Small intestine (tissue), 7 donors: ENCODE results near the gene PARVA. TPM values are rescaled to one million over a fixed set of nuclear protein-coding genes. Genes with fewer than 3 reads are reported as not detected.
A peak's percentile ranks its signal among the peaks of the same experiment; 100 is the strongest.

ENCODE experiments used
- DNase-seq, 2 donors: peaks; one replicate each; pipeline versions ENCODE4 v3.0.0 to v3.0.0-alpha.2; 2013
- FAIRE-seq: peaks from 2 replicates; lab custom pipeline; 2012; peaks lifted over from hg19 to GRCh38; lab: Jason Lieb, UNC
- H3K27ac ChIP-seq, 3 donors: one replicate each; pipeline ENCODE4 v1.5.1; 2013; ENCODE audit warnings: low read length in 2 of 3, mild to moderate bottlenecking in 2 of 3, control low read depth in 1 of 3, inconsistent platforms in 1 of 3, low read depth in 1 of 3, moderate library complexity in 1 of 3
- H3K27me3 ChIP-seq, 3 donors: one replicate each; pipeline ENCODE4 v1.6.1; 2013; ENCODE audit warnings: low read length in 3 of 3, inconsistent platforms in 1 of 3; ENCODE audit not compliant: control insufficient read depth in 3 of 3, insufficient read depth in 3 of 3
- H3K36me3 ChIP-seq, 3 donors: one replicate each; pipeline ENCODE4 v1.6.1; 2013; ENCODE audit warnings: low read length in 3 of 3, inconsistent platforms in 1 of 3, low read depth in 1 of 3, mild to moderate bottlenecking in 1 of 3, moderate library complexity in 1 of 3; ENCODE audit not compliant: control insufficient read depth in 3 of 3, insufficient read depth in 2 of 3
- H3K4me1 ChIP-seq, 3 donors: one replicate each; pipeline ENCODE4 v1.6.1; 2013; ENCODE audit warnings: low read length in 2 of 3, inconsistent platforms in 1 of 3, low read depth in 1 of 3, mild to moderate bottlenecking in 1 of 3, moderate library complexity in 1 of 3; ENCODE audit not compliant: control insufficient read depth in 3 of 3, insufficient read depth in 2 of 3
- H3K4me3 ChIP-seq, 3 donors: one replicate each; pipeline ENCODE4 v1.5.1; 2013; ENCODE audit warnings: low read length in 3 of 3, control low read depth in 1 of 3, inconsistent platforms in 1 of 3, low read depth in 1 of 3, mild to moderate bottlenecking in 1 of 3, moderate library complexity in 1 of 3
- H3K9me3 ChIP-seq, 2 donors: one replicate each; pipeline ENCODE4 v1.6.1; 2013; ENCODE audit warnings: low read depth in 1 of 2, low read length in 1 of 2; ENCODE audit not compliant: control insufficient read depth in 2 of 2, insufficient read depth in 1 of 2
- WGBS, 3 donors: extraction: QIAGEN DNeasy Blood & Tissue Kit; methylation state at CpG; one replicate each; pipeline ENCODE4 v1.1.7; 2013; 5-methylcytosine and 5-hydroxymethylcytosine counted together
- polyA plus RNA-seq, 4 donors: library from polyadenylated mRNA; stranded (reverse) in 3 of 4; unstranded in 1 of 4; fragments of 200-250 nt in 3 of 4; fragments of 120-200 nt in 1 of 4; gene quantifications; one replicate each; pipeline versions ENCODE4 v1.2.1 to v1.2.3, GENCODE V29; 2013
- donor health status: healthy with polysubstance abuse.
- donor health status: control.
- donor health status: control.
- donor health status: Bipolar disorder and iron deficiency.
- donor health status: healthy.

Gene PARVA
- polyA plus RNA-seq, 4 donors = 6.5 to 22.1 (median 14.7) TPM

GRCh38 chr11:12499071-12499470 lies 121.7 kb downstream of the PARVA start:
- WGBS, 3 donors = 97 to 99% (median 97%) methylated on average over 3 of the region's 3 CpGs
- Histone ChIP-seq H3K27me3 (no peaks in the 10 kb centered on the region), H3K4me3 (no peak overlapping the region), H3K27ac (no peak overlapping the region), H3K9me3 (peaks cover 0 to 2% of the 10 kb centered on the region in 2 donors), H3K36me3 (peaks cover 0 to 28% (median 5%) of the 10 kb centered on the region in 3 donors), H3K4me1 (peaks cover 4 to 11% (median 7%) of the 10 kb centered on the region in 3 donors)
- no peak for FAIRE-seq
- DNase-seq = no peak

- Histone ChIP-seq H3K9me3 (no peaks in the 10 kb centered on the region), H3K27me3 (no peaks in the 10 kb centered on the region), H3K4me1 (peaks cover 6 to 17% (median 7%) of the 10 kb centered on the region in 3 donors), H3K27ac (no peak overlapping the region), H3K4me3 (no peak overlapping the region), H3K36me3 (peaks cover 0 to 24% (median 2%) of the 10 kb centered on the region in 3 donors)
- no peak for DNase-seq
- FAIRE-seq = no peak
- WGBS, 3 donors = 90 to 98% (median 92%) methylated on average over 2 of the region's 2 CpGs
These were observed 124.7 kb downstream of the PARVA start for GRCh38 chr11:12502046-12502445.

GRCh38 chr11:12503039-12503484 lies 125.7 kb downstream of the PARVA start:
- H3K27me3 ChIP-seq = no peaks in the 10 kb centered on the region
- H3K4me3 ChIP-seq = no peak overlapping the region
- peaks cover 6 to 18% (median 7%) of the 10 kb centered on the region in 3 donors for H3K4me1 ChIP-seq
- 44 to 69% (median 60%) methylated on average over 3 of the region's 3 CpGs for WGBS, 3 donors
- FAIRE-seq = no peak
- H3K27ac ChIP-seq = peak overlapping the region in 2 of 3 donors; percentile 45 to 58
- no peaks in the 10 kb centered on the region for H3K9me3 ChIP-seq
- DNase-seq = peak; percentile 55 to 75
- H3K36me3 ChIP-seq = peaks cover 0 to 25% (median 2%) of the 10 kb centered on the region in 3 donors

- 47 to 67% (median 48%) methylated on average over 3 of the region's 3 CpGs for WGBS, 3 donors
- Histone ChIP-seq H3K4me3 (no peak overlapping the region), H3K27me3 (no peaks in the 10 kb centered on the region), H3K9me3 (no peaks in the 10 kb centered on the region), H3K4me1 (peaks cover 6 to 20% (median 7%) of the 10 kb centered on the region in 3 donors), H3K36me3 (peaks cover 0 to 25% (median 2%) of the 10 kb centered on the region in 3 donors), H3K27ac (no peak overlapping the region)
- FAIRE-seq (no peak), DNase-seq (no peak)
These were observed 126.5 kb downstream of the PARVA start for GRCh38 chr11:12503886-12504285.

- DNase-seq (peak; percentile 56 to 82), FAIRE-seq (no peak)
- no peak overlapping the region for H3K27ac ChIP-seq
- peaks cover 6 to 20% (median 7%) of the 10 kb centered on the region in 3 donors for H3K4me1 ChIP-seq
- H3K36me3 ChIP-seq = peaks cover 0 to 27% (median 2%) of the 10 kb centered on the region in 3 donors
- H3K9me3 ChIP-seq = no peaks in the 10 kb centered on the region
- 18 to 56% (median 51%) methylated on average over 2 of the region's 2 CpGs for WGBS, 3 donors
- no peaks in the 10 kb centered on the region for H3K27me3 ChIP-seq
- no peak overlapping the region for H3K4me3 ChIP-seq
These were observed 127.8 kb downstream of the PARVA start for GRCh38 chr11:12505183-12505582.

GRCh38 chr11:12506404-12506921 lies 129.1 kb downstream of the PARVA start:
- peaks cover 0 to 26% (median 2%) of the 10 kb centered on the region in 3 donors for H3K36me3 ChIP-seq
- FAIRE-seq (no peak), DNase-seq (no peak)
- H3K4me3 ChIP-seq = no peak overlapping the region
- H3K27me3 ChIP-seq = no peaks in the 10 kb centered on the region
- no peak overlapping the region for H3K27ac ChIP-seq
- no peaks in the 10 kb centered on the region for H3K9me3 ChIP-seq
- peaks cover 6 to 20% (median 7%) of the 10 kb centered on the region in 3 donors for H3K4me1 ChIP-seq

- peaks cover 0 to 29% (median 2%) of the 10 kb centered on the region in 3 donors for H3K36me3 ChIP-seq
- H3K4me1 ChIP-seq = peaks cover 6 to 20% (median 7%) of the 10 kb centered on the region in 3 donors
- H3K27ac ChIP-seq = no peak overlapping the region
- WGBS, 3 donors = 68 to 90% (median 76%) methylated on average over 4 of the region's 4 CpGs
- no peak overlapping the region for H3K4me3 ChIP-seq
- no peak for DNase-seq
- FAIRE-seq = no peak
- H3K9me3 ChIP-seq = no peaks in the 10 kb centered on the region
- H3K27me3 ChIP-seq = no peaks in the 10 kb centered on the region
These were observed 130.0 kb downstream of the PARVA start for GRCh38 chr11:12507391-12507790.

GRCh38 chr11:12508151-12508751 lies 130.9 kb downstream of the PARVA start:
- peak overlapping the region in 1 of 3 donors; percentile 3 for H3K27ac ChIP-seq
- DNase-seq = no peak

More at GRCh38 chr11:12508151-12508751, 130.9 kb downstream of the PARVA start:
- WGBS, 3 donors = 55 to 83% (median 82%) methylated on average over 4 of the region's 4 CpGs
- Histone ChIP-seq H3K27me3 (no peaks in the 10 kb centered on the region), H3K4me1 (peaks cover under 1 to 14% (median 2%) of the 10 kb centered on the region in 3 donors), H3K4me3 (no peak overlapping the region), H3K9me3 (no peaks in the 10 kb centered on the region), H3K36me3 (peaks cover 0 to 29% (median 2%) of the 10 kb centered on the region in 3 donors)
- FAIRE-seq = no peak
